GM18907 (cell line): Measurements from ENCODE around the gene PAQR4.
"Not testable (repeated sequence)": the region's sequence is repeated elsewhere in the genome, so short reads cannot be mapped to it uniquely, and the experiment has no call there.

Source experiments
- ATAC-seq: cut with Tn5 transposase; IDR thresholded peaks from one replicate; pipeline ENCODE4 v1.9.1; 2021; ENCODE audit warnings: mild to moderate bottlenecking, moderate library complexity; ENCODE audit not compliant: unreplicated experiment

PAQR4 gene

GRCh38 chr16:2968738-2969544 lies at the start of gene PAQR4:
PAQR4 (plus strand) TSS chr16:2969348; CDS start chr16:2969675, 327 bp downstream.
- ATAC-seq, result peak; percentile 65

- ATAC-seq, result peak; percentile 50
Observed at GRCh38 chr16:2919511-2920255, 49.5 kb upstream of the PAQR4 start.

GRCh38 chr16:2923481-2923880 lies 45.7 kb upstream of the PAQR4 start:
- ATAC-seq, result no peak

GRCh38 chr16:2924901-2925755 lies 44.0 kb upstream of the PAQR4 start:
- no peak for ATAC-seq

- no peak for ATAC-seq
Observed at GRCh38 chr16:2925951-2926649, 43.0 kb upstream of the PAQR4 start.

GRCh38 chr16:2926650-2926999 lies 42.5 kb upstream of the PAQR4 start:
- no peak for ATAC-seq

GRCh38 chr16:2927010-2927646 lies 42.0 kb upstream of the PAQR4 start:
- no peak for ATAC-seq

GRCh38 chr16:2928151-2928550 lies 41.0 kb upstream of the PAQR4 start:
- not testable (repeated sequence) for ATAC-seq

GRCh38 chr16:2928796-2929195 lies 40.4 kb upstream of the PAQR4 start:
- ATAC-seq, result no peak

- no peak for ATAC-seq
Observed at GRCh38 chr16:2929693-2930092, 39.5 kb upstream of the PAQR4 start.

- ATAC-seq, result no peak
Observed at GRCh38 chr16:2930236-2930635, 38.9 kb upstream of the PAQR4 start.

- ATAC-seq, result not testable (repeated sequence)
Observed at GRCh38 chr16:2931231-2931914, 37.8 kb upstream of the PAQR4 start.

GRCh38 chr16:2933136-2933535 lies 36.0 kb upstream of the PAQR4 start:
- no peak for ATAC-seq

- ATAC-seq, result no peak
Observed at GRCh38 chr16:2933701-2934100, 35.4 kb upstream of the PAQR4 start.

GRCh38 chr16:2934450-2934849 lies 34.7 kb upstream of the PAQR4 start:
- no peak for ATAC-seq

GRCh38 chr16:2936436-2937011 lies 32.6 kb upstream of the PAQR4 start:
- no peak for ATAC-seq

GRCh38 chr16:2937170-2937569 lies 32.0 kb upstream of the PAQR4 start:
- no peak for ATAC-seq

GRCh38 chr16:2938206-2938605 lies 30.9 kb upstream of the PAQR4 start:
- no peak for ATAC-seq

- no peak for ATAC-seq
Observed at GRCh38 chr16:2939968-2940367, 29.2 kb upstream of the PAQR4 start.
